Measurements from ENCODE around the gene TMEM185B.

- TF ChIP-seq EZH2 (IDR thresholded peaks at IDR 0.05; ENCODE audit: insufficient read depth, poor library complexity, severe bottlenecking) = no peak
- TF ChIP-seq EZH2phosphoT487 (IDR thresholded peaks at IDR 0.05; ENCODE audit: insufficient read depth, low read depth) = no peak
These were observed 27.4 kb upstream of the TMEM185B start for GRCh38 chr2:120250640-120251039.

All from GM23248 (cell line).